HEK293 (cell line): ENCODE data around the gene DGKQ.

Experiments used
- CTCF ChIA-PET: fragments of 350-600 bp; formaldehyde crosslinking; extraction: SDS; loops from one replicate; lab custom pipeline; 2021; ENCODE audit warnings: antibody characterized with exemption; lab: Yijun Ruan, JAX
- POLR2A ChIA-PET: fragments of 300-600 bp; formaldehyde crosslinking; extraction: SDS; loops from one replicate; lab custom pipeline; 2020; ENCODE audit warnings: antibody characterized with exemption, inconsistent platforms; lab: Yijun Ruan, JAX
- H3K27ac ChIP-seq: fragments of 200-500 bp; sonication (Bioruptor generic); 2 replicates; pipeline ENCODE4 v1.5.1; 2014; ENCODE audit warnings: low read depth, low read length, control low read depth, inconsistent platforms; ENCODE audit errors: extremely low read depth
- H3K36me3 ChIP-seq, 2 experiments: fragments of 200-500 bp in 1 of 2; sonication (Bioruptor generic) in 1 of 2; 1 replicate in 1 of 2; 2 replicates in 1 of 2; pipeline ENCODE4 v1.5.1; 2014 to 2017; ENCODE audit warnings: inconsistent platforms in 2 of 2, low read length in 2 of 2; ENCODE audit not compliant: control insufficient read depth in 2 of 2, insufficient read depth in 1 of 2
- H3K4me1 ChIP-seq: fragments of 200-500 bp; sonication (Bioruptor generic); 2 replicates; pipeline ENCODE4 v1.5.1; 2014; ENCODE audit warnings: mild to moderate bottlenecking, low read length, inconsistent platforms; ENCODE audit not compliant: control insufficient read depth, insufficient read depth
- H3K4me3 ChIP-seq: 2 replicates; pipeline ENCODE4 v1.5.1; 2011; ENCODE audit warnings: low read depth, mild to moderate bottlenecking, control low read depth, low read length, moderate library complexity
- H3K9me3 ChIP-seq: fragments of 200-500 bp; sonication (Bioruptor generic); 2 replicates; pipeline ENCODE4 v1.5.1; 2014; ENCODE audit warnings: low read depth, low read length, inconsistent platforms; ENCODE audit not compliant: control insufficient read depth, insufficient read depth
- OSR2 ChIP-seq: fragments of 450-650 bp; formaldehyde crosslinking; IDR thresholded peaks from 2 replicates; pipeline ENCODE4 v1.5.1; 2016; ENCODE audit warnings: missing biosample characterization, missing genetic modification characterization
- PRDM1 ChIP-seq: fragments of 450-650 bp; formaldehyde crosslinking; IDR thresholded peaks from 2 replicates; pipeline ENCODE4; 2016; ENCODE audit warnings: missing biosample characterization, missing genetic modification characterization
- ZBTB17 ChIP-seq: fragments of 450-650 bp; formaldehyde crosslinking; IDR thresholded peaks from 2 replicates; pipeline ENCODE4 v1.5.1; 2016; ENCODE audit warnings: missing biosample characterization, missing genetic modification characterization
- ZBTB48 ChIP-seq: fragments of 450-650 bp; formaldehyde crosslinking; IDR thresholded peaks from 2 replicates; pipeline ENCODE4 v1.5.1; 2016; ENCODE audit warnings: missing biosample characterization, missing genetic modification characterization
- ZFP37 ChIP-seq: fragments of 450-650 bp; formaldehyde crosslinking; IDR thresholded peaks from 2 replicates; pipeline ENCODE4 v1.5.1; 2016; ENCODE audit warnings: missing biosample characterization, missing genetic modification characterization
- ZNF155 ChIP-seq: fragments of 450-650 bp; formaldehyde crosslinking; IDR thresholded peaks from 2 replicates; pipeline ENCODE4 v1.5.1; 2016; ENCODE audit warnings: missing biosample characterization, missing genetic modification characterization
- ZNF16 ChIP-seq: fragments of 450-650 bp; formaldehyde crosslinking; IDR thresholded peaks from 2 replicates; pipeline ENCODE4 v1.5.1; 2016; ENCODE audit warnings: low read depth, missing biosample characterization, missing genetic modification characterization
- ZNF211 ChIP-seq: fragments of 450-650 bp; formaldehyde crosslinking; IDR thresholded peaks from 2 replicates; pipeline ENCODE4 v1.5.1; 2016; ENCODE audit warnings: low read depth, missing biosample characterization, missing genetic modification characterization
- ZNF350 ChIP-seq: fragments of 450-650 bp; formaldehyde crosslinking; IDR thresholded peaks from 2 replicates; pipeline ENCODE4 v1.5.0; 2017; ENCODE audit warnings: missing biosample characterization, mild to moderate bottlenecking, missing genetic modification characterization
- ZNF394 ChIP-seq: fragments of 450-650 bp; formaldehyde crosslinking; IDR thresholded peaks from 2 replicates; pipeline ENCODE4 v1.5.1; 2016; ENCODE audit warnings: missing biosample characterization, missing genetic modification characterization, mild to moderate bottlenecking, moderate library complexity, borderline replicate concordance
- ZNF433 ChIP-seq: fragments of 450-650 bp; formaldehyde crosslinking; IDR thresholded peaks from 2 replicates; pipeline ENCODE4 v1.5.1; 2016; ENCODE audit warnings: missing biosample characterization, missing genetic modification characterization, low read depth
- ZNF48 ChIP-seq: fragments of 450-650 bp; formaldehyde crosslinking; IDR thresholded peaks from 2 replicates; pipeline ENCODE4 v1.5.1; 2016; ENCODE audit warnings: missing biosample characterization, missing genetic modification characterization
- ZNF555 ChIP-seq: fragments of 450-650 bp; formaldehyde crosslinking; conservative IDR thresholded peaks from 2 replicates; pipeline ENCODE4 v1.5.1; 2017; ENCODE audit warnings: missing biosample characterization, mild to moderate bottlenecking, missing genetic modification characterization, inconsistent platforms
- ZNF600 ChIP-seq: fragments of 450-650 bp; formaldehyde crosslinking; IDR thresholded peaks from 2 replicates; pipeline ENCODE4 v1.5.1; 2016; ENCODE audit warnings: missing biosample characterization, missing genetic modification characterization
- ZNF843 ChIP-seq: fragments of 450-650 bp; formaldehyde crosslinking; IDR thresholded peaks from 2 replicates; pipeline ENCODE4 v1.5.1; 2016; ENCODE audit warnings: missing biosample characterization, missing genetic modification characterization
- TF ChIP-seq, protein P1 (sequence below): fragments of 450-650 bp; formaldehyde crosslinking; IDR thresholded peaks from 2 replicates; pipeline ENCODE4 v1.5.1; 2016; ENCODE audit warnings: missing biosample characterization, missing genetic modification characterization
- TF ChIP-seq, protein P2 (sequence below): fragments of 450-650 bp; formaldehyde crosslinking; IDR thresholded peaks from 2 replicates; pipeline ENCODE4 v1.5.1; 2016; ENCODE audit warnings: missing biosample characterization, missing genetic modification characterization

Gene DGKQ

DNA sequence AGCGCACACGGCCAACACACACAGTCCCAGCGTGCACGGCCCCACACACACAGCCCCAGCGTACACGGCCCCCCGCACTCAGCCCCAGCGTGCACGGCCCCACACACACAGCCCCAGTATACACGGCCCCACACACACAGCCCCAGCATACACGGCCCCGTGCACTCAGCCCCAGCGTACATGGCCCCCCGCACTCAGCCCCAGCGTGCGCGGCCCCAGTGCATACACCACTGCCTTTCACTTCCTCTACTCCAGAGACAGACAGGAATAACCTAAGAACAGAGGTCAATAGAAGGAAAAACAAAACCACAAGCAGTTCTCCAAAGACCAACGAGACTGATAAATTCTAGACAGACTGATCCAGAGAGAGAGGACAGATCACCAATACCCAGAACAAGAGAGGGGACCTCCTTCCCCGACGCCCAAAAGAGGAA lies 58.3 kb downstream of the DGKQ start:
- ChIA-PET CTCF (no interaction called here), POLR2A (no interaction called here)
- TF ChIP-seq ZNF211 (tag by site-specific recombination) (no peak), ZNF433 (tag by site-specific recombination) (no peak), OSR2 (tag by site-specific recombination) (no peak), ZNF394 (tag by site-specific recombination) (no peak)
- Histone ChIP-seq H3K4me3 (no peak overlapping the region), H3K27ac (no peak overlapping the region), H3K36me3 (peaks cover 0 to 29% of the 10 kb centered on the region in 2 experiments; a peak in 1 of 3 replicates), H3K9me3 (no peaks in the 10 kb centered on the region), H3K4me1 (no peaks in the 10 kb centered on the region)

DNA sequence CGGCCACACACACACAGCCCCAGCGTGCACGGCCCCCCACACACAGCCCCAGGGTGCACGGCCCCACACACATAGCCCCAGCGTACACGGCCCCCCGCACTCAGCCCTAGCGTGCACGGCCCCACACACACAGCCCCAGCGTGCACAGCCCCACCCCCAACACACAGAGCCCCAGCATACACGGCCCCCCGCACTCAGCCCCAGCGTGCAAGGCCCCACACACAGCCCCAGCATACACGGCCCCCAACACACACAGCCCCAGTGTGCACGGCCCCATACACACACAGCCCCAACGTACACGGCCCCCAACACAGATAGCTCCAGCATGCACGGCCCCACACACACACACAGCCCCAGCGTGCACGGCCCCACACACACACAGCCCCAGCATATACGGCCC lies 58.8 kb downstream of the DGKQ start:
- Histone ChIP-seq H3K27ac (no peak overlapping the region), H3K9me3 (no peaks in the 10 kb centered on the region), H3K36me3 (peaks cover 0 to 34% of the 10 kb centered on the region in 2 experiments; a peak in 1 of 3 replicates), H3K4me3 (no peak overlapping the region), H3K4me1 (no peaks in the 10 kb centered on the region)
- ChIA-PET POLR2A (no interaction called here), CTCF (no interaction called here)
- TF ChIP-seq ZNF16 (tag by site-specific recombination) (no peak), ZNF48 (tag by site-specific recombination) (no peak)

DNA sequence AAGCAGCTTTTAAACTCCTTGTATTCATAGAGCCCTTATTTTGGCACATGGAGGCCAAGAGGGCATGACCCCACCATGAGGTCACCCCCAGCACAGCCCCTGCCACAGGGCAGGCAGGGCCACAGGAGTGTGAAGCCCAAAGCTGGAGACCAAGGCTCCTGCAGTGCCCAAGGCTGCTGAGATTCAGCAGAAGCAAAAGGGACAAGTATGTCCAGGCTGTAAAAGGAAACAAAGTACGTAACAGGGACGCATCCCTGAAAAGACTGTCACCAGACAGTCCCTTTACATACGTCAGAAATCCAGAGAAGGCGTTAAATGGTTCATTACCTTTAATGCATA lies 60.1 kb downstream of the DGKQ start:
- Histone ChIP-seq H3K9me3 (no peaks in the 10 kb centered on the region), H3K36me3 (peaks cover 0 to 40% of the 10 kb centered on the region in 2 experiments; a peak in 2 of 3 replicates), H3K4me1 (no peaks in the 10 kb centered on the region), H3K27ac (no peak overlapping the region), H3K4me3 (no peak overlapping the region)
- no peak for TF ChIP-seq ZNF350 (tag by site-specific recombination)
- TF ChIP-seq OSR2 (tag by site-specific recombination), result no peak
- TF ChIP-seq ZBTB17 (tag by site-specific recombination), result no peak
- TF ChIP-seq ZNF155 (tag by site-specific recombination), result no peak
- TF ChIP-seq, protein P1, sequence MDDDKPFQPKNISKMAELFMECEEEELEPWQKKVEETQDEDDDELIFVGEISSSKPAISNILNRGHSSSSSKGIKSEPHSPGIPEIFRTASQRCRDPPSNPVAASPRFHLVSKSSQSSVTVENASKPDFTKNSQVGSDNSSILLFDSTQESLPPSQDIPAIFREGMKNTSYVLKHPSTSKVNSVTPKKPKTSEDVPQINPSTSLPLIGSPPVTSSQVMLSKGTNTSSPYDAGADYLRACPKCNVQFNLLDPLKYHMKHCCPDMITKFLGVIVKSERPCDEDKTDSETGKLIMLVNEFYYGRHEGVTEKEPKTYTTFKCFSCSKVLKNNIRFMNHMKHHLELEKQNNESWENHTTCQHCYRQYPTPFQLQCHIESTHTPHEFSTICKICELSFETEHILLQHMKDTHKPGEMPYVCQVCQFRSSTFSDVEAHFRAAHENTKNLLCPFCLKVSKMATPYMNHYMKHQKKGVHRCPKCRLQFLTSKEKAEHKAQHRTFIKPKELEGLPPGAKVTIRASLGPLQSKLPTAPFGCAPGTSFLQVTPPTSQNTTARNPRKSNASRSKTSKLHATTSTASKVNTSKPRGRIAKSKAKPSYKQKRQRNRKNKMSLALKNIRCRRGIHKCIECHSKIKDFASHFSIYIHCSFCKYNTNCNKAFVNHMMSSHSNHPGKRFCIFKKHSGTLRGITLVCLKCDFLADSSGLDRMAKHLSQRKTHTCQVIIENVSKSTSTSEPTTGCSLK, result no peak
- TF ChIP-seq ZFP37, result no peak
- TF ChIP-seq PRDM1 (tag by site-specific recombination), result no peak
- TF ChIP-seq ZBTB48, result no peak
- TF ChIP-seq, protein P2, sequence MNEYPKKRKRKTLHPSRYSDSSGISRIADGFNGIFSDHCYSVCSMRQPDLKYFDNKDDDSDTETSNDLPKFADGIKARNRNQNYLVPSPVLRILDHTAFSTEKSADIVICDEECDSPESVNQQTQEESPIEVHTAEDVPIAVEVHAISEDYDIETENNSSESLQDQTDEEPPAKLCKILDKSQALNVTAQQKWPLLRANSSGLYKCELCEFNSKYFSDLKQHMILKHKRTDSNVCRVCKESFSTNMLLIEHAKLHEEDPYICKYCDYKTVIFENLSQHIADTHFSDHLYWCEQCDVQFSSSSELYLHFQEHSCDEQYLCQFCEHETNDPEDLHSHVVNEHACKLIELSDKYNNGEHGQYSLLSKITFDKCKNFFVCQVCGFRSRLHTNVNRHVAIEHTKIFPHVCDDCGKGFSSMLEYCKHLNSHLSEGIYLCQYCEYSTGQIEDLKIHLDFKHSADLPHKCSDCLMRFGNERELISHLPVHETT (tag by site-specific recombination), result no peak
- no peak for TF ChIP-seq ZNF555
- no peak for TF ChIP-seq ZNF600 (tag by site-specific recombination)
- TF ChIP-seq ZNF843, result no peak
- CTCF ChIA-PET, result no interaction called here
- POLR2A ChIA-PET, result no interaction called here
